Suprapubic skin (tissue), 4 donors: ENCODE measurements around the gene ARL6. TPM values are rescaled to one million over a fixed set of nuclear protein-coding genes. Genes with fewer than 3 reads are reported as not detected.

Experiments
- DNase-seq, 2 donors: peaks; one replicate each; pipeline ENCODE4 v3.0.0-alpha.2; 2019; ENCODE audit warnings: low spot score in 2 of 2
- H3K27ac ChIP-seq: fragments of 200-600 bp; sonication (generic); one replicate; pipeline ENCODE4 v1.5.1; 2019
- H3K27me3 ChIP-seq: fragments of 200-600 bp; sonication (generic); one replicate; pipeline ENCODE4 v1.5.1; 2019
- H3K36me3 ChIP-seq: fragments of 200-600 bp; sonication (generic); one replicate; pipeline ENCODE4 v1.5.1; 2019
- H3K4me1 ChIP-seq: fragments of 200-600 bp; sonication (generic); one replicate; pipeline ENCODE4 v1.5.1; 2019
- H3K4me3 ChIP-seq: fragments of 200-600 bp; sonication (generic); one replicate; pipeline ENCODE4 v1.5.1; 2019; ENCODE audit warnings: mild to moderate bottlenecking
- H3K9me3 ChIP-seq: fragments of 200-600 bp; sonication (generic); one replicate; pipeline ENCODE4 v1.5.1; 2019
- EP300 ChIP-seq: sonication (generic); formaldehyde crosslinking; IDR thresholded peaks from one replicate; pipeline ENCODE4 v1.6.1; 2017; ENCODE audit warnings: antibody characterized with exemption
- POLR2A ChIP-seq, 2 donors: fragments of 450-650 bp; IDR thresholded peaks; one replicate each; pipeline ENCODE4 v1.6.1; 2017; ENCODE audit warnings: antibody characterized with exemption in 2 of 2, mild to moderate bottlenecking in 2 of 2, moderate library complexity in 2 of 2
- POLR2AphosphoS5 ChIP-seq, 3 donors: sonication (generic); formaldehyde crosslinking; IDR thresholded peaks; one replicate each; pipeline ENCODE4 v1.6.1; 2017; ENCODE audit warnings: antibody characterized with exemption in 3 of 3
- WGBS: methylation state at CpG from one replicate; pipeline ENCODE4 v1.1.5; 2018; 5-methylcytosine and 5-hydroxymethylcytosine counted together
- total RNA-seq, 4 donors: library from RNA; depleted of rRNA; stranded (reverse); fragments of >200 nt; gene quantifications; one replicate each; pipeline ENCODE4 v1.1.0, GENCODE V29; 2016
- TF ChIP-seq, protein P1 (sequence below), 2 donors: fragments of 200-600 bp in 1 of 2; fragments of 450-650 bp in 1 of 2; sonication (generic) in 1 of 2; IDR thresholded peaks; one replicate each; pipeline ENCODE4 v1.5.1; 2016 to 2019; ENCODE audit warnings: antibody characterized with exemption in 2 of 2, mild to moderate bottlenecking in 1 of 2, moderate library complexity in 1 of 2

The ARL6 gene
- total RNA-seq, 4 donors from 2014 or later: 4.5 to 9.1 (median 7.5) TPM

DNA sequence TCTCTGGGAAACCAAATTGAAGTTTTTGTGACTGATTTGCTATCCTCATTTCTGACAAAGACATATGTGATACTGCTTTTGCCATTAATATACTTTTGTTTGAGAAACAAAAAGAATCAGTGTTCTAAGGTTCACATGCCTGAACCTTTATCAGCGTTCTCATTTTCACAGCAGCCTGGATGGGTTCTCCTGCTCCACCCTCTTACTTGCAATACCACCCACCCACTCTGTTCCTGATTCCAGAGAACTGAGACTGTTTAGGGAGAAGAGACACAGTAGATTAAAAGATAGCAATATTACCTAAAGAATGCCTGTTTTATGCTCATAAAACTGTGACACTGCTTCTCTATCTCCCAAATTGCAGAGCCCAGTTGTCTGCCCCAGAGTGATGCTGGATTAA, 25.8 kb upstream of the ARL6 start:
- WGBS: 50% methylated on average over 1 of the region's 1 CpG
- H3K27ac ChIP-seq: no peak overlapping the region
- no peaks in the 10 kb centered on the region for H3K4me1 ChIP-seq
- H3K4me3 ChIP-seq: no peak overlapping the region
- no peaks in the 10 kb centered on the region for H3K9me3 ChIP-seq
- no peaks in the 10 kb centered on the region for H3K36me3 ChIP-seq
- DNase-seq: no peak
- no peaks in the 10 kb centered on the region for H3K27me3 ChIP-seq
- TF ChIP-seq POLR2AphosphoS5 (IDR thresholded peaks at IDR 0.05): no peak
- TF ChIP-seq EP300: no peak
- TF ChIP-seq, protein P1, sequence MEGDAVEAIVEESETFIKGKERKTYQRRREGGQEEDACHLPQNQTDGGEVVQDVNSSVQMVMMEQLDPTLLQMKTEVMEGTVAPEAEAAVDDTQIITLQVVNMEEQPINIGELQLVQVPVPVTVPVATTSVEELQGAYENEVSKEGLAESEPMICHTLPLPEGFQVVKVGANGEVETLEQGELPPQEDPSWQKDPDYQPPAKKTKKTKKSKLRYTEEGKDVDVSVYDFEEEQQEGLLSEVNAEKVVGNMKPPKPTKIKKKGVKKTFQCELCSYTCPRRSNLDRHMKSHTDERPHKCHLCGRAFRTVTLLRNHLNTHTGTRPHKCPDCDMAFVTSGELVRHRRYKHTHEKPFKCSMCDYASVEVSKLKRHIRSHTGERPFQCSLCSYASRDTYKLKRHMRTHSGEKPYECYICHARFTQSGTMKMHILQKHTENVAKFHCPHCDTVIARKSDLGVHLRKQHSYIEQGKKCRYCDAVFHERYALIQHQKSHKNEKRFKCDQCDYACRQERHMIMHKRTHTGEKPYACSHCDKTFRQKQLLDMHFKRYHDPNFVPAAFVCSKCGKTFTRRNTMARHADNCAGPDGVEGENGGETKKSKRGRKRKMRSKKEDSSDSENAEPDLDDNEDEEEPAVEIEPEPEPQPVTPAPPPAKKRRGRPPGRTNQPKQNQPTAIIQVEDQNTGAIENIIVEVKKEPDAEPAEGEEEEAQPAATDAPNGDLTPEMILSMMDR (IDR thresholded peaks at IDR 0.05): no peak
- no peak for TF ChIP-seq POLR2A (IDR thresholded peaks at IDR 0.05)

GRCh38 chr3:97742036-97742435, 22.5 kb upstream of the ARL6 start:
- TF ChIP-seq EP300 (no peak), POLR2AphosphoS5 (IDR thresholded peaks at IDR 0.05) (no peak)

GRCh38 chr3:97744289-97744688, 20.3 kb upstream of the ARL6 start:
- no peaks in the 10 kb centered on the region for H3K9me3 ChIP-seq
- H3K27me3 ChIP-seq: no peaks in the 10 kb centered on the region
- no peak overlapping the region for H3K4me3 ChIP-seq
- WGBS: 57% methylated on average over 3 of the region's 3 CpGs
- no peak for TF ChIP-seq EP300
- no peak for TF ChIP-seq POLR2A (IDR thresholded peaks at IDR 0.05)
- no peak for TF ChIP-seq POLR2AphosphoS5 (IDR thresholded peaks at IDR 0.05)
- TF ChIP-seq, protein P1 (IDR thresholded peaks at IDR 0.05): no peak
- DNase-seq: no peak
- H3K27ac ChIP-seq: no peak overlapping the region
- H3K36me3 ChIP-seq: no peaks in the 10 kb centered on the region
- H3K4me1 ChIP-seq: no peaks in the 10 kb centered on the region

More at GRCh38 chr3:97742036-97742435, 22.5 kb upstream of the ARL6 start:
- WGBS: 80% methylated on average over 3 of the region's 3 CpGs
- Histone ChIP-seq H3K36me3 (no peaks in the 10 kb centered on the region), H3K9me3 (no peaks in the 10 kb centered on the region), H3K27me3 (no peaks in the 10 kb centered on the region), H3K27ac (no peak overlapping the region), H3K4me3 (no peak overlapping the region), H3K4me1 (no peaks in the 10 kb centered on the region)
- no peak for DNase-seq

GRCh38 chr3:97763586-97764406, 762 bp upstream of the ARL6 start:
- no peaks in the 10 kb centered on the region for H3K9me3 ChIP-seq
- no peak for DNase-seq
- 31% methylated on average over 16 of the region's 22 CpGs for WGBS
- no peak for TF ChIP-seq EP300
- no peak for TF ChIP-seq POLR2A (IDR thresholded peaks at IDR 0.05)
- TF ChIP-seq POLR2AphosphoS5 (IDR thresholded peaks at IDR 0.05): no peak
- TF ChIP-seq, protein P1 (IDR thresholded peaks at IDR 0.05): no peak
- H3K27me3 ChIP-seq: no peaks in the 10 kb centered on the region
- peaks cover 18% of the 10 kb centered on the region for H3K4me1 ChIP-seq
- no peaks in the 10 kb centered on the region for H3K36me3 ChIP-seq
- peak overlapping the region; percentile 79 for H3K4me3 ChIP-seq
- H3K27ac ChIP-seq: peak overlapping the region; percentile 43

GRCh38 chr3:97765336-97765735, 778 bp downstream of the ARL6 start:
- Histone ChIP-seq H3K9me3 (no peaks in the 10 kb centered on the region), H3K4me3 (peak overlapping the region; percentile 79), H3K4me1 (peaks cover 18% of the 10 kb centered on the region), H3K27me3 (no peaks in the 10 kb centered on the region), H3K27ac (no peak overlapping the region), H3K36me3 (no peaks in the 10 kb centered on the region)
- WGBS: 33% methylated on average over 2 of the region's 2 CpGs
- no peak for DNase-seq
- no peak for TF ChIP-seq POLR2AphosphoS5 (IDR thresholded peaks at IDR 0.05)
- no peak for TF ChIP-seq POLR2A (IDR thresholded peaks at IDR 0.05)
- TF ChIP-seq, protein P1 (IDR thresholded peaks at IDR 0.05): no peak
